Keratinocyte (primary cell): ENCODE measurements around the gene SYNE1. TPM values are rescaled to one million over a fixed set of nuclear protein-coding genes. Genes with fewer than 3 reads are reported as not detected.

Experiments used
- DNase-seq: peaks from one replicate; pipeline ENCODE4 v3.0.0-alpha.2; 2011; ENCODE audit warnings: low read depth, missing footprints, low spot score
- FAIRE-seq: peaks from 2 replicates; lab custom pipeline; 2011; peaks lifted over from hg19 to GRCh38; lab: Jason Lieb, UNC
- H2AFZ ChIP-seq: 2 replicates; pipeline ENCODE4 v1.6.0; 2012; ENCODE audit warnings: low read length, control low read depth, inconsistent platforms; ENCODE audit not compliant: control insufficient read depth
- H3K27ac ChIP-seq: 2 replicates; pipeline ENCODE4 v1.5.1; 2011; ENCODE audit warnings: low read length; ENCODE audit not compliant: control insufficient read depth, insufficient read depth
- H3K27me3 ChIP-seq: 3 replicates; pipeline ENCODE4 v1.6.0; 2011; ENCODE audit warnings: low read length; ENCODE audit not compliant: control insufficient read depth, insufficient read depth; ENCODE audit errors: extremely low read depth
- H3K36me3 ChIP-seq, 2 experiments: 2 replicates in 1 of 2; 3 replicates in 1 of 2; pipeline ENCODE4 v1.5.1; 2011; ENCODE audit warnings: low read length in 2 of 2, mild to moderate bottlenecking in 1 of 2; ENCODE audit not compliant: control insufficient read depth in 2 of 2, insufficient read depth in 2 of 2; ENCODE audit errors: extremely low read depth in 1 of 2
- H3K4me1 ChIP-seq: 3 replicates; pipeline ENCODE4 v1.5.1; 2011; ENCODE audit warnings: low read length; ENCODE audit not compliant: control insufficient read depth, insufficient read depth; ENCODE audit errors: extremely low read depth
- H3K4me2 ChIP-seq: 3 replicates; pipeline ENCODE4 v1.6.0; 2011; ENCODE audit warnings: low read depth, low read length; ENCODE audit not compliant: control insufficient read depth, insufficient read depth; ENCODE audit errors: extremely low read depth
- H3K4me3 ChIP-seq, 3 experiments: fragments of 200-600 bp in 1 of 3; sonication (generic) in 1 of 3; 2 replicates in 2 of 3; 3 replicates in 1 of 3; pipeline ENCODE4 v1.5.1; 2011 to 2016; ENCODE audit warnings: low read length in 3 of 3, mild to moderate bottlenecking in 3 of 3, control low read depth in 2 of 3, inconsistent platforms in 1 of 3, low read depth in 1 of 3, mixed read lengths in 1 of 3, mixed run types in 1 of 3, moderate library complexity in 1 of 3; ENCODE audit not compliant: control insufficient read depth in 2 of 3, insufficient read depth in 2 of 3; ENCODE audit errors: extremely low read depth in 1 of 3
- H3K79me2 ChIP-seq: 2 replicates; pipeline ENCODE4 v1.6.0; 2012; ENCODE audit warnings: low read length; ENCODE audit not compliant: control insufficient read depth, insufficient read depth
- H3K9ac ChIP-seq: 3 replicates; pipeline ENCODE4 v1.6.0; 2011; ENCODE audit warnings: low read length; ENCODE audit not compliant: control insufficient read depth, insufficient read depth; ENCODE audit errors: extremely low read depth
- H3K9me1 ChIP-seq: 3 replicates; pipeline ENCODE4 v1.6.0; 2011; ENCODE audit warnings: low read length; ENCODE audit not compliant: control insufficient read depth, insufficient read depth; ENCODE audit errors: extremely low read depth
- H3K9me3 ChIP-seq: 2 replicates; pipeline ENCODE4 v1.5.1; 2012; ENCODE audit warnings: low read depth, low read length; ENCODE audit not compliant: control insufficient read depth
- H4K20me1 ChIP-seq: 3 replicates; pipeline ENCODE4 v1.6.0; 2011; ENCODE audit warnings: low read length; ENCODE audit not compliant: control insufficient read depth, insufficient read depth; ENCODE audit errors: extremely low read depth
- EZH2 ChIP-seq: IDR thresholded peaks from one replicate; pipeline ENCODE4 v1.6.1; 2012; ENCODE audit warnings: inconsistent platforms, mild to moderate bottlenecking, low read length, moderate library complexity
- dilution Hi-C: fragments of 300-500 bp; cut with MboI; formaldehyde crosslinking; loops from one replicate; pipeline ENCODE4 v1.7.0; 2020; ENCODE audit warnings: low sequenced_read_pairs; ENCODE audit not compliant: extremely low pct_ligation_motif_present
- polyA plus RNA-seq, 5 experiments: library from polyadenylated mRNA; depleted of rRNA in 3 of 5; stranded (reverse) in 3 of 5; stranded (forward) in 1 of 5; unstranded in 1 of 5; fragments of >200 nt; gene quantifications; 1 replicate in 1 of 5; 2 replicates in 3 of 5; 3 replicates in 1 of 5; pipeline versions ENCODE4 v1.2.1 to v1.2.3, GENCODE V29; 2011 to 2012; ENCODE audit warnings: missing spikeins in 2 of 5, low read depth in 1 of 5, low replicate concordance in 1 of 5
- TF ChIP-seq, protein P1 (sequence below), 3 experiments: IDR thresholded peaks in 1 of 3; conservative IDR thresholded peaks in 1 of 3; optimal IDR thresholded peaks in 1 of 3; 2 replicates in 2 of 3; 3 replicates in 1 of 3; pipeline versions ENCODE3 to v1.5.1; 2011; ENCODE audit warnings: low read length in 3 of 3, mild to moderate bottlenecking in 3 of 3, moderate library complexity in 2 of 3, control low read depth in 1 of 3, inconsistent platforms in 1 of 3; ENCODE audit not compliant: insufficient read depth in 2 of 3; ENCODE audit errors: extremely low read depth in 1 of 3

Gene SYNE1
- polyA plus RNA-seq, 1 donor (not counting 4 experiments of a cell fraction or from before 2014, with no cell fraction given), result 4.0 TPM

GRCh38 chr6:152257581-152257980, 379.6 kb downstream of the SYNE1 start:
- Histone ChIP-seq H3K9me1 (no peaks in the 10 kb centered on the region), H3K27ac (no peak overlapping the region), H3K36me3 (peaks cover 0 to 1% of the 10 kb centered on the region in 2 experiments), H3K27me3 (no peaks in the 10 kb centered on the region), H3K4me3 (no peak overlapping the region), H3K4me1 (no peaks in the 10 kb centered on the region), H3K9me3 (no peaks in the 10 kb centered on the region), H3K79me2 (no peaks in the 10 kb centered on the region), H2AFZ (no peak overlapping the region), H4K20me1 (no peaks in the 10 kb centered on the region), H3K4me2 (no peak overlapping the region), H3K9ac (no peak overlapping the region)
- no peak for FAIRE-seq
- TF ChIP-seq, protein P1, sequence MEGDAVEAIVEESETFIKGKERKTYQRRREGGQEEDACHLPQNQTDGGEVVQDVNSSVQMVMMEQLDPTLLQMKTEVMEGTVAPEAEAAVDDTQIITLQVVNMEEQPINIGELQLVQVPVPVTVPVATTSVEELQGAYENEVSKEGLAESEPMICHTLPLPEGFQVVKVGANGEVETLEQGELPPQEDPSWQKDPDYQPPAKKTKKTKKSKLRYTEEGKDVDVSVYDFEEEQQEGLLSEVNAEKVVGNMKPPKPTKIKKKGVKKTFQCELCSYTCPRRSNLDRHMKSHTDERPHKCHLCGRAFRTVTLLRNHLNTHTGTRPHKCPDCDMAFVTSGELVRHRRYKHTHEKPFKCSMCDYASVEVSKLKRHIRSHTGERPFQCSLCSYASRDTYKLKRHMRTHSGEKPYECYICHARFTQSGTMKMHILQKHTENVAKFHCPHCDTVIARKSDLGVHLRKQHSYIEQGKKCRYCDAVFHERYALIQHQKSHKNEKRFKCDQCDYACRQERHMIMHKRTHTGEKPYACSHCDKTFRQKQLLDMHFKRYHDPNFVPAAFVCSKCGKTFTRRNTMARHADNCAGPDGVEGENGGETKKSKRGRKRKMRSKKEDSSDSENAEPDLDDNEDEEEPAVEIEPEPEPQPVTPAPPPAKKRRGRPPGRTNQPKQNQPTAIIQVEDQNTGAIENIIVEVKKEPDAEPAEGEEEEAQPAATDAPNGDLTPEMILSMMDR (optimal IDR thresholded peaks at IDR 0.05 in 1 of 3, IDR thresholded peaks at IDR 0.05 in 1 of 3, conservative IDR thresholded peaks at IDR 0.05 in 1 of 3; ENCODE audit: extremely low read depth in 1 of 3, insufficient read depth in 2 of 3, low read length in 3 of 3), result no peak
- TF ChIP-seq EZH2, result no peak
- dilution Hi-C loops, result no loop called here
- no peak for DNase-seq

- no peaks in the 10 kb centered on the region for H3K36me3 ChIP-seq
- no peak overlapping the region for H2AFZ ChIP-seq
- H3K4me3 ChIP-seq, result no peak overlapping the region
- H3K27me3 ChIP-seq, result no peaks in the 10 kb centered on the region
- TF ChIP-seq EZH2, result no peak
- TF ChIP-seq, protein P1 (optimal IDR thresholded peaks at IDR 0.05 in 1 of 3, IDR thresholded peaks at IDR 0.05 in 1 of 3, conservative IDR thresholded peaks at IDR 0.05 in 1 of 3; ENCODE audit: extremely low read depth in 1 of 3, insufficient read depth in 2 of 3, low read length in 3 of 3), result no peak
- FAIRE-seq, result no peak
- no peak overlapping the region for H3K27ac ChIP-seq
- dilution Hi-C loops, result no loop called here
- H4K20me1 ChIP-seq, result no peaks in the 10 kb centered on the region
- no peak overlapping the region for H3K9ac ChIP-seq
- H3K9me3 ChIP-seq, result no peaks in the 10 kb centered on the region
- no peaks in the 10 kb centered on the region for H3K4me1 ChIP-seq
- no peaks in the 10 kb centered on the region for H3K9me1 ChIP-seq
- H3K4me2 ChIP-seq, result no peak overlapping the region
- no peaks in the 10 kb centered on the region for H3K79me2 ChIP-seq
- no peak for DNase-seq
Observed at GRCh38 chr6:152250127-152250526, 387.0 kb downstream of the SYNE1 start.
